Inflammatory macrophage treated with lipopolysaccharide for 1 hour (primary cell): ENCODE results near the gene KLK6.
A peak's percentile ranks its signal among the peaks of the same experiment; 100 is the strongest.

Source experiments
- DNase-seq, 2 donors: peaks; one replicate each; pipeline ENCODE4 v3.0.0-alpha.2; 2020 to 2022

The KLK6 gene

DNA sequence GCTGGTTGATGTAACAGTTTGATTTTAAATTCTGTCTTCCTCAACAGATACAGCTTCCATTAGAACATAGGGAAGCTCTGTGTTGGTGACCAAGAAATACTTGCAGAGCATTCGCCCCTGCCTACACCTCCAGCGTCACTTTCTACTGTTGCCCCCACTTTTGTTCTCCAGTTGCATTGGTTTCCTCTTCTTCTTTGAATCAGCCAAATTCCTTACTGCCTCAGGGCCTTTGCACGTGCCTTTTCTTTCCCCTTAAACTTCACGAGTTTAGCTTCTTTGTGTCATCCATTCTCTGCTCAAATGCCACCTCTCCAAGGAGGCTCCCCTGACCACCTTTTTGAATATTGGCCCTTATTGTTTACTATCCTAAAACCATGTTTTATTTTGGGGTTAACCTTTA, 22.3 kb downstream of the KLK6 start:
- DNase-seq, result no peak

GRCh38 chr19:50944795-50945194, 24.6 kb downstream of the KLK6 start:
- DNase-seq, result no peak

- no peak for DNase-seq
Observed at GRCh38 chr19:50943074-50943828, 26.1 kb downstream of the KLK6 start.

GRCh38 chr19:50939596-50939995, 29.8 kb downstream of the KLK6 start:
- peak; percentile 55 to 59 for DNase-seq

DNA sequence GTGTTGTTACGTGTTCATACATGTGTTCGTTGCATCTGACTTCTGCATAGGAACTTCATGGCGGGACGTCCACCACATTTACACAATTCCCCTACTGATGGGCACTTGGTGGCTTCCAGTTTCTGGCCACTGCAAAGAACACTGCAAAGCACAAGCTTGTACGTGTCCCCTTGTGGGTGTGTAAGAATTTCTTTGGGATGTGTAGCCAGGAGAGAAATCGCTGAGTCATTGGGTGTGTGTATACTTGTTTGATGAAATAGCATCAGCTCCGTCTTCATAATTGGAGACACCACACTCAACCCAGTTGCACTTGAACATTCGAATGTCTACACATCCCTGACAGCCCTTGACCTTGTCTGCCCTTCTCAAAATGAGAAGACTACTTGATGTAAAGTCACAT, 35.8 kb downstream of the KLK6 start:
- DNase-seq, result no peak

GRCh38 chr19:50932690-50933083, 36.7 kb downstream of the KLK6 start:
- no peak for DNase-seq

DNA sequence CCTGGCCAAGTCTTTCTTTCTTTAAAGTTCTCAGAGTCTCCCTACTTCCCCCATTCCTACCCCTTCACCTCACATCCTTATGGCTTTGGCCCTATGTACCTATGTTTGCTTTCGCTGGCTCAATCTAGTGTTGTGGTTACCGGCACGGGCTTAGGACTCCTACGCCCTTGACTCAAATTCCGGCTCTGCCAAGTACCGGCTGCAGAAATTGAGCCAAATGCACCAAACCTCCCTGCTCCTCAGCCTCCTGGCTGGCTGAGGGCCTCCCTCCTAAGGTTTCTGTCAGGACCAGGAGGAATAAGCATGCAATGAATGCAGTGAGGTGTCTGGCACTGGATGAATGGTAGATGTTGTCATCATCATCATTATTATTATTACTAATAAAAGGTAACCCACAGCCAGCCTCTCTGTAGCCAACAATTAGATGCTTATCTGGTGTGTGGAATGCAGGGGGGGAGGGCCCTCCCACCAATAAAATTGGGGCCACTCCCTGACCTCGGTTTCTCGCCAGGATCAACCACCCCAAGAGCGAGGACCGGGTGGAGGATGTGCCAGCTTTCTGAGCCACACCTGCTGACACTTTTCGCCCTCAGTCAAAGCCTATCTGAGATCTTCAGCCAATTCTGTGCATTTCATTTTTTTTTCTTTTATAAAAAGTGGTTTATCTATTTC, 37.2 kb downstream of the KLK6 start:
- DNase-seq, result no peak

DNA sequence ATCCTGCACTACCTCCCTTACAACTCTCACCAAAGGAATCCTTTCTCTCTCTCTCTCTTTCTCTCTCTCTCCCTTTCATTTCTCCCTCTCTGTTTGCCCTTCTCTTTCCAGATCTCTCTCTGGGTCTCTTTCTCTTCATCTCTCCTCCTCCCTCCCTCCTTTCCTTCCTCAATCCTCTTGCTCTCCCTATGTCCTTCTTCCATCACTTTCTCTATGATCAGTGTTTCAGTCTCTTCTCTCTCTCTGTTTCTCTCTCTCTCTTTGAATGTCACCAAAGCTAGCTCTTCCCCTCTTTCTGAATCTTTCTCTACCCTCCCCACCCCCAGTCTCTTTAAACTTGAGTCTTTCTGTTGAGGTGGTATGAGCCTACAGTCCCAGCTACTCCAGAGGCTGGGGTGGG, 38.4 kb downstream of the KLK6 start:
- no peak for DNase-seq

DNA sequence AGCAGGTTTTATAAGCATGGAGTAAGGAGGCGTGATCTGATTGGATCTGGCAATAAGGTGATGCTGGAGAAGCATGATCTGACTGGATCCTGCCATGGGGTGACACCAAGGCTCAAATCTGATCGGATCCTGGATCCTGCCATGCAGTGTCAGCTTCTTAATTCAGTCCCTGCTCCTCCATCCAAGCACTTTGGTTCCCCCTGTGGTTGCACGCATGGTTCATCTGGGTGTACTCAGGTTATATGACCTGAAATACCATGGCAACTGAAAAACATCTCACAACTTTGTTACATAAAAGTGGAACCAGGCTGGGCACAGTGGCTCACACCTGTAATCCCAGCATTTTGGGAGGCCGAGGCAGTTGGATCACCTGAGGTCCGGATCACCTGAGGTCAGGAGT, 40.6 kb downstream of the KLK6 start:
- DNase-seq, result no peak

GRCh38 chr19:50926144-50926543, 43.2 kb downstream of the KLK6 start:
- DNase-seq, result no peak

- no peak for DNase-seq
Observed at GRCh38 chr19:50925734-50926133, 43.7 kb downstream of the KLK6 start.

- DNase-seq, result no peak
Observed at GRCh38 chr19:50924586-50924985, 44.8 kb downstream of the KLK6 start.

DNA sequence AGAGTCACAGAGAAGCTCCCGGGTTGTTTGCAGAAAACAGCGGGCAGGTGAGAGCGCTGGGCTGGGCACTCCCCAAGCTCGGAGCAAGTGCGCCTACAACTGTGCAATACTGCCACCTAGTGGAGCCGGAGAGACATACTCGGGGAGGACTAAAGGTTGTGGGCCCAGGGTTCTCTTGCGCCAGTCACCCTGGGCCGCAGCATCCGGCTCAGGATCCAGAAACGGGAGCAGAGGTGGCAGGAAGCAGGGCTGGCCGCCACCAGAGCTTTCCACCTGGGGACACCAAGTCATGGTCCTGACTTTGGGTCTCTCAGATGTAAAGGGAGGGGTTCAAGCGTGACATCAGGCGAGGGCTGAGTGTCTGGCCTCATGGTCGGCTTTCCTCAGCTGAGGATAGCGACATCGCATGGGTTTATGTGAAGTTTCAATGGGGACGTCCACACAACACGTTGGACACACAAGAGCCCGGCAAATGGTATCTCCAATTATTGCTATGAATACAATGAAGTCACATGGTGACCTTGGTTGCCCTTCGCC, 47.0 kb downstream of the KLK6 start:
- DNase-seq, result peak; percentile 66 to 90

DNA sequence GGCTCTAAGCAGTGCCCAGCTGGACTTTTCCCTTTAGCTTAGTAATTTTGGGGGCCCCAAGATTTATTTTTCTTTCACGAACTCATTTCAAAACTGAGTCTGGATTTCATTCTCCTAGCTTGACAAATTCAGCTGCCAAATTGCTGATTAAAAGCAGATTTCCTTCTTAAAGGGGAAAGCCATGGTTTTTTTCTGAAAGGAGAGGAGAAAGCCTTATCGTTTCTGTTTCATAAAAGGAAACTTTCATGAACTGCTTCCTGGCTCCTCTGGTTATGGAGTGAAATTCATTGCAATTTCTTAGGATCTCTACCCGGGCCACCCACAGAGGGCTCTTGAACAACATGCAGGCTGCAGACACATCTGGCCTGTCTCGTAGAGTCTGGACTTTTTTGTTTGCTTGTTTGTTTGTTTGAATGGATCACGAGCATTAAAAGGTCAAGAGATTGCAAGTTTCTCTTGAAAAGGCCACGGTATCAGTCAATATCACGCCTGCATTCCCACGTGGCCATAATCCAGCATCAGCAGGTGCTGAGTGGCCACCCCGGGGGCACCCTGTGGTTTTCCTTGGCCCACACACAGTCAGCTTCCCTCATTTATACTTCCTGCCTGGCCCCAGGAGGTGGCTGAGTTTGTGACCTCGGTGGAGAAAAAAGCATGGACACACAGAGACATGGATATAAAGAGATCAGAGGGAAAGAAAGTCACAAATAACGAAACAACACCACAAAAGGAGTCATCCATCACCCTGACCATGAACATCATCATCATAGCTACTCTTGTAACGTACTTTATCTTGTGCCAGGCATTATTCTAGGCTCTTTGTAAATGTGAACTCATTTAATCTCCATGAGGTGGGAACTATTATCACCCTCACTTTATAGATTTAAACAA, 47.7 kb downstream of the KLK6 start:
- peak; percentile 42 to 82 for DNase-seq

- DNase-seq, result no peak
Observed at GRCh38 chr19:50916069-50916468, 53.3 kb downstream of the KLK6 start.

- DNase-seq, result peak; percentile 27 to 55
Observed at GRCh38 chr19:50912727-50913716, 56.4 kb downstream of the KLK6 start.

DNA sequence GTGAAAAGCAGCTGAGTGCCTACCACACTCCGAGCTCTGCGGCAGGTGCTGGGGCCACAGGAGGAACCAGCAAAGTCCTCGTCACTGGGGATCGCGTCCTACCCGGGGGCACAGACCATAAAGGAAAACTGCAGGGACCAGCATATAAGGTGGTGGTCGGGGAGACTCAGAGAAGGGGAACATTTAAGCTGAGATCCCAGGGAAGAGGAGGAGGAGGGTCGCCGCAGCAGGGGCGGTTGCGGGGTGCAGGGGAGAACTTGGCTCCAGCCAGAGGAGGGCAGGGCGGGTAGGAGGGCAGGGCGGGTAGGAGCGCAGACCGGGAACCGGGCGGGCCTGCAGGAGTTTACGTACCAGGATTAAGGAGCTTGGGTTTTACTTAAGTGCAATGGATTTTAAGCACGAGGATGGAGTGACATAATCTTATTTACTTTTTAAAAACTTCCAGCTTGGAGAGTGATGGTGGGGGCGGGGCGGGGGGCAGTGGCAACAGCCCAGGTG, 57.2 kb downstream of the KLK6 start:
- DNase-seq, result no peak

GRCh38 chr19:50911206-50912101, 57.9 kb downstream of the KLK6 start, which contains the start of gene KLK4:
Gene KLK4 (minus strand): TSS chr19:50911395. CDS start chr19:50910738, 657 bp downstream.
- no peak for DNase-seq

GRCh38 chr19:50910722-50911121, 58.7 kb downstream of the KLK6 start:
- no peak for DNase-seq

GRCh38 chr19:50909240-50910070, 59.9 kb downstream of the KLK6 start:
- DNase-seq, result peak; percentile 24 to 26
